GM13976 (cell line): Measurements from ENCODE around the gene MAP2K5.

Experiments
- DNase-seq: peaks from one replicate; pipeline ENCODE4 v3.0.0; 2012; ENCODE audit warnings: low spot score
- CTCF ChIP-seq: IDR thresholded peaks from 2 replicates; pipeline ENCODE4 v1.5.1; 2012; ENCODE audit warnings: borderline replicate concordance, mild to moderate bottlenecking; ENCODE audit not compliant: insufficient read depth; ENCODE audit errors: extremely low read depth, missing control alignments, control extremely low read depth
- in situ Hi-C: fragments of 300-500 bp; cut with MboI; formaldehyde crosslinking; loops from one replicate; pipeline ENCODE4 v1.12.0; 2022; ENCODE audit warnings: low sequenced_read_pairs, mixed read lengths, inconsistent platforms; ENCODE audit not compliant: unreplicated experiment

The MAP2K5 gene

DNA sequence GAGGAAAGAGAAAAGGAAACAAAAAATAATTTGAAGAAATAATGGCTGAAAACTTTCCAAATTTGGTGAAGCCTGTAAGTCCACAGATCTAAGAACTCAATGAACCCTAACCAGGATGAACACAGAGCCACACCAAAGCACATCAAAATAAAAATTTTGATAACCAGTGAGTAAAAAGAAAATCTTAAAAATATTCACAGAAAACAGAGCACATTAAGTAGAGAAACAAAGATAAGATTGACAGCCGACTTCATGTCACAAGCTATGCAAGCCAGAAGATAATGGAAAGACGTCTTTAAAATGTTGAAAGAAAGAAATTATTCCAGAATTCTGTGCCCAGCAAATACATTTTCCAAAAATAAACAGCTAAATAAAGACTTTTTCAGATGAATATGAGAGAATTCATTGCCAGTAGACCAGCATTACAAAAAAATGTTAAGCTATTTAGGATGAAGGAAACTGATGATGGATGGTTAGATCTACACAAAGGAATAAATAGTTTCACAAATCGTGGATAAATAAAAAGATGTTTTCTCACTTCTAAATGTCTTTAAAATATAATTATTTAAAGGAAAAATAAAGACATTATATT lies 142.6 kb downstream of the MAP2K5 start:
- DNase-seq, result no peak
- TF ChIP-seq CTCF, result no peak
- in situ Hi-C loops, result no loop called here

- DNase-seq, result no peak
- TF ChIP-seq CTCF, result no peak
- in situ Hi-C loops, result no loop called here
Measured at GRCh38 chr15:67685716-67686115, 143.2 kb downstream of the MAP2K5 start.

- no peak for TF ChIP-seq CTCF
- in situ Hi-C loops, result no loop called here
- DNase-seq, result no peak
Measured at GRCh38 chr15:67690936-67691335, 148.4 kb downstream of the MAP2K5 start.

- in situ Hi-C loops, result no loop called here
- no peak for DNase-seq
Measured at GRCh38 chr15:67691450-67691849, 148.9 kb downstream of the MAP2K5 start.

DNA sequence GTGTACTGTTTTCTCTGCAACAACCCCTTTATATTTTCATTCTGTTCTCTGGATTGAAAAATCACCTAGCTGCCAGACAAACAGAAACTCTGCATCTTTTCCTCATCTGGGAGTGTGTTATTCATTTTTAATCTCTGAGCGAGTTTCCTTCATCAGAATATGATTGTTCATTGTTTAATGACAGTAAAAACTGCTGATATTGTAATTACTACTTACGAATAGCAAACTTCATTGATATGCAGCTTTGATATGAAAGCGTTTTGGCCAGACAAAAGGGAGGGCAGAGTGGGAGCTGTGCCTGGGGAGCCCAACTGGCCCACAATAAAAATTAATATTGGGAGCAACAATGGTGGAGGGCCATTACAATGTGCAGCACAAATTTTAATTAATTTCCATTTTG lies 150.1 kb downstream of the MAP2K5 start:
- no peak for TF ChIP-seq CTCF
- in situ Hi-C loops, result no loop called here
- DNase-seq, result no peak

More at GRCh38 chr15:67691450-67691849, 148.9 kb downstream of the MAP2K5 start:
- no peak for TF ChIP-seq CTCF

GRCh38 chr15:67696087-67696486 lies 153.6 kb downstream of the MAP2K5 start:
- DNase-seq, result no peak
- in situ Hi-C loops, result no loop called here
- no peak for TF ChIP-seq CTCF
